Keratinocyte (primary cell): Measurements from ENCODE around the gene SGCE.

ENCODE experiments used
- EZH2 ChIP-seq: IDR thresholded peaks from one replicate; pipeline ENCODE4 v1.6.1; 2012; ENCODE audit warnings: inconsistent platforms, mild to moderate bottlenecking, low read length, moderate library complexity
- TF ChIP-seq, protein P1 (sequence below), 3 experiments: IDR thresholded peaks in 1 of 3; conservative IDR thresholded peaks in 1 of 3; optimal IDR thresholded peaks in 1 of 3; 2 replicates in 2 of 3; 3 replicates in 1 of 3; pipeline versions ENCODE3 to v1.5.1; 2011; ENCODE audit warnings: low read length in 3 of 3, mild to moderate bottlenecking in 3 of 3, moderate library complexity in 2 of 3, control low read depth in 1 of 3, inconsistent platforms in 1 of 3; ENCODE audit not compliant: insufficient read depth in 2 of 3; ENCODE audit errors: extremely low read depth in 1 of 3

DNA sequence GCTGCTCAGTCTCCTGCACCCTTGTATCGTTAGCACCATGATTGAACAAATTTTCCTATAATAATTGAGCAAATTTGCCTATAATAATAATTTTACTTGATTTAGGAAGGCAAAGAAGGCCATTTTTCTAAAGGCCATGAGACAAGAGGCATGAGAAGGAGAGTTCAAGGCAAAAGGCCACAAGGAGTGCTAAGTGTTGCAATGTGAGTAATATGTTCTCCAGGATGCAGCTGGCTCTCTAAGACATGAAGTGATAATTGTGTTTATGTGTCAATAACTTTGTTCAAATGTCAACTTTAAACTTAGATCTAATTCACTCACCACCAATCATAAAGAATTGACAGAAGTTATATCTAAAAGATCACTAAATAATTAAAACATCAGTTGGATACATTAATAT is 53.8 kb downstream of the SGCE start:
- TF ChIP-seq, protein P1, sequence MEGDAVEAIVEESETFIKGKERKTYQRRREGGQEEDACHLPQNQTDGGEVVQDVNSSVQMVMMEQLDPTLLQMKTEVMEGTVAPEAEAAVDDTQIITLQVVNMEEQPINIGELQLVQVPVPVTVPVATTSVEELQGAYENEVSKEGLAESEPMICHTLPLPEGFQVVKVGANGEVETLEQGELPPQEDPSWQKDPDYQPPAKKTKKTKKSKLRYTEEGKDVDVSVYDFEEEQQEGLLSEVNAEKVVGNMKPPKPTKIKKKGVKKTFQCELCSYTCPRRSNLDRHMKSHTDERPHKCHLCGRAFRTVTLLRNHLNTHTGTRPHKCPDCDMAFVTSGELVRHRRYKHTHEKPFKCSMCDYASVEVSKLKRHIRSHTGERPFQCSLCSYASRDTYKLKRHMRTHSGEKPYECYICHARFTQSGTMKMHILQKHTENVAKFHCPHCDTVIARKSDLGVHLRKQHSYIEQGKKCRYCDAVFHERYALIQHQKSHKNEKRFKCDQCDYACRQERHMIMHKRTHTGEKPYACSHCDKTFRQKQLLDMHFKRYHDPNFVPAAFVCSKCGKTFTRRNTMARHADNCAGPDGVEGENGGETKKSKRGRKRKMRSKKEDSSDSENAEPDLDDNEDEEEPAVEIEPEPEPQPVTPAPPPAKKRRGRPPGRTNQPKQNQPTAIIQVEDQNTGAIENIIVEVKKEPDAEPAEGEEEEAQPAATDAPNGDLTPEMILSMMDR (optimal IDR thresholded peaks at IDR 0.05 in 1 of 3, IDR thresholded peaks at IDR 0.05 in 1 of 3, conservative IDR thresholded peaks at IDR 0.05 in 1 of 3; ENCODE audit: extremely low read depth in 1 of 3, insufficient read depth in 2 of 3, low read length in 3 of 3) = no peak
- TF ChIP-seq EZH2 = no peak
